Body of pancreas (tissue), 4 donors: ENCODE data around the gene SPRYD3.

Source experiments
- CTCF ChIP-seq, 7 experiments: fragments of 450-650 bp in 4 of 7; fragments of 200-600 bp in 3 of 7; sonication (generic) in 3 of 7; IDR thresholded peaks; one replicate each; pipeline ENCODE4 v1.5.1; 2016 to 2019; ENCODE audit warnings: antibody characterized with exemption in 7 of 7
- POLR2A ChIP-seq, 3 donors: fragments of 450-650 bp; IDR thresholded peaks; one replicate each; pipeline ENCODE4 v1.6.1; 2016; ENCODE audit warnings: antibody characterized with exemption in 3 of 3, mild to moderate bottlenecking in 2 of 3

- TF ChIP-seq CTCF (IDR thresholded peaks at IDR 0.05) (no peak), POLR2A (IDR thresholded peaks at IDR 0.05) (no peak)
These were observed 10.2 kb downstream of the SPRYD3 start for GRCh38 chr12:53068811-53069585.
